Smooth muscle cell (in vitro differentiated cells): ENCODE results near the gene YJEFN3. TPM values are rescaled to one million over a fixed set of nuclear protein-coding genes. Genes with fewer than 3 reads are reported as not detected.

ENCODE experiments used
- DNase-seq: peaks from one replicate; lab custom pipeline; 2025; ENCODE audit not compliant: unreplicated experiment; lab: John Stamatoyannopoulos, UW
- H2AFZ ChIP-seq: fragments of 200-600 bp; sonication (generic); 2 replicates; pipeline ENCODE4 v1.6.0; 2016; ENCODE audit warnings: antibody characterized with exemption, low read depth, mild to moderate bottlenecking
- H3F3A ChIP-seq: fragments of 200-600 bp; sonication (generic); 2 replicates; pipeline ENCODE4 v1.6.0; 2017; ENCODE audit warnings: antibody characterized with exemption, low read depth
- H3K27ac ChIP-seq: fragments of 200-600 bp; sonication (generic); 2 replicates; pipeline ENCODE4 v1.5.1; 2016; ENCODE audit warnings: low read depth, mild to moderate bottlenecking
- H3K27me3 ChIP-seq: fragments of 200-600 bp; sonication (generic); 2 replicates; pipeline ENCODE4 v1.6.1; 2016; ENCODE audit warnings: low read depth, mild to moderate bottlenecking
- H3K36me3 ChIP-seq: fragments of 200-600 bp; sonication (generic); 2 replicates; pipeline ENCODE4 v1.5.1; 2016; ENCODE audit warnings: low read depth
- H3K4me1 ChIP-seq: fragments of 200-600 bp; sonication (generic); 2 replicates; pipeline ENCODE4 v1.5.1; 2016; ENCODE audit warnings: low read depth
- H3K4me2 ChIP-seq: fragments of 200-600 bp; sonication (generic); 2 replicates; pipeline ENCODE4 v1.6.0; 2016; ENCODE audit warnings: mild to moderate bottlenecking
- H3K4me3 ChIP-seq: fragments of 200-600 bp; sonication (generic); 2 replicates; pipeline ENCODE4 v1.5.1; 2016; ENCODE audit warnings: mild to moderate bottlenecking
- H3K79me2 ChIP-seq: fragments of 200-600 bp; sonication (generic); 2 replicates; pipeline ENCODE4 v1.6.0; 2016; ENCODE audit warnings: low read depth, mild to moderate bottlenecking
- H3K9ac ChIP-seq: fragments of 200-600 bp; sonication (generic); 2 replicates; pipeline ENCODE4 v1.6.0; 2016; ENCODE audit warnings: low read depth
- H3K9me3 ChIP-seq: fragments of 200-600 bp; sonication (generic); replicated peaks from 2 replicates; pipeline ENCODE4 v1.5.1; 2016; ENCODE audit warnings: low read depth
- H4K20me1 ChIP-seq: fragments of 200-600 bp; sonication (generic); 2 replicates; pipeline ENCODE4 v1.6.0; 2016; ENCODE audit warnings: low read depth
- WGBS: methylation state at CpG from one replicate; pipeline ENCODE4 v1.1.7; 2016; ENCODE audit warnings: low lambda C conversion rate; 5-methylcytosine and 5-hydroxymethylcytosine counted together
- polyA plus RNA-seq: library from polyadenylated mRNA; unstranded; fragments of >200 nt; fragmentation: Nextera tagmentation; extraction: Ambion mirVana; gene quantifications from 2 replicates; pipeline ENCODE4 v1.2.1, GENCODE V29; 2016
- total RNA-seq: library from RNA; depleted of rRNA; stranded (reverse); fragments of >200 nt; gene quantifications from 2 replicates; pipeline ENCODE4 v1.2.3, GENCODE V29; 2014
- TF ChIP-seq, protein P1 (sequence below): fragments of 200-600 bp; sonication (generic); IDR thresholded peaks from 2 replicates; pipeline ENCODE4 v1.5.1; 2017; ENCODE audit warnings: borderline replicate concordance, mild to moderate bottlenecking, antibody characterized with exemption; ENCODE audit not compliant: insufficient read depth, poor library complexity, severe bottlenecking

YJEFN3 gene
- total and polyA plus RNA-seq, 2 experiments from 2014 or later: 2.2 to 5.8 TPM

DNA sequence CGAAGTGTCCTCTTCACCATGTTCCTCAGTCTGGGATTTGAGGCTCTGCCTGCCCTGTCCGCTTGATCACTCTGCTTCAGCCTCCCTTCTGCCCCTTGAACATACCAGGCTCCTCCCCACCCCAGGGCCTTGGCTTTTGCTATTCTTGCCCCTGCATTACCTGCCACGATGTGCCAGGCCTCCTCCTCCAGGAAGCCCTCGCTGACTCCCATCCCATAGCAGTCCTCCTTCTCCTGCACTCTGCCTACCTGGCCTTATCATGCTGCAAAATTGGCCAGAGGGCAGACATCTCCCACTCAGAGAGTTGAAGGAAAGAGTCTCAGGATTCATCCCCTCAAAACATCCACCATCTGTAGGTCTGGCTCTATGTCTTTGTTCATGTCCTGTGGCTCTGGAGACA, 2.2 kb downstream of the YJEFN3 start:
- no peaks in the 10 kb centered on the region for H3K27me3 ChIP-seq
- TF ChIP-seq, protein P1, sequence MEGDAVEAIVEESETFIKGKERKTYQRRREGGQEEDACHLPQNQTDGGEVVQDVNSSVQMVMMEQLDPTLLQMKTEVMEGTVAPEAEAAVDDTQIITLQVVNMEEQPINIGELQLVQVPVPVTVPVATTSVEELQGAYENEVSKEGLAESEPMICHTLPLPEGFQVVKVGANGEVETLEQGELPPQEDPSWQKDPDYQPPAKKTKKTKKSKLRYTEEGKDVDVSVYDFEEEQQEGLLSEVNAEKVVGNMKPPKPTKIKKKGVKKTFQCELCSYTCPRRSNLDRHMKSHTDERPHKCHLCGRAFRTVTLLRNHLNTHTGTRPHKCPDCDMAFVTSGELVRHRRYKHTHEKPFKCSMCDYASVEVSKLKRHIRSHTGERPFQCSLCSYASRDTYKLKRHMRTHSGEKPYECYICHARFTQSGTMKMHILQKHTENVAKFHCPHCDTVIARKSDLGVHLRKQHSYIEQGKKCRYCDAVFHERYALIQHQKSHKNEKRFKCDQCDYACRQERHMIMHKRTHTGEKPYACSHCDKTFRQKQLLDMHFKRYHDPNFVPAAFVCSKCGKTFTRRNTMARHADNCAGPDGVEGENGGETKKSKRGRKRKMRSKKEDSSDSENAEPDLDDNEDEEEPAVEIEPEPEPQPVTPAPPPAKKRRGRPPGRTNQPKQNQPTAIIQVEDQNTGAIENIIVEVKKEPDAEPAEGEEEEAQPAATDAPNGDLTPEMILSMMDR: no peak
- no peaks in the 10 kb centered on the region for H3K79me2 ChIP-seq
- no peak for DNase-seq
- 97% methylated on average over 4 of the region's 4 CpGs for WGBS
- H2AFZ ChIP-seq: no peak overlapping the region
- H3K9ac ChIP-seq: no peak overlapping the region
- H3F3A ChIP-seq: no peaks in the 10 kb centered on the region
- peaks cover 22% of the 10 kb centered on the region for H4K20me1 ChIP-seq
- H3K27ac ChIP-seq: no peak overlapping the region
- H3K4me3 ChIP-seq: no peak overlapping the region
- no peaks in the 10 kb centered on the region for H3K36me3 ChIP-seq
- no peaks in the 10 kb centered on the region for H3K4me1 ChIP-seq
- no peak overlapping the region for H3K4me2 ChIP-seq
- no peaks in the 10 kb centered on the region for H3K9me3 ChIP-seq

DNA sequence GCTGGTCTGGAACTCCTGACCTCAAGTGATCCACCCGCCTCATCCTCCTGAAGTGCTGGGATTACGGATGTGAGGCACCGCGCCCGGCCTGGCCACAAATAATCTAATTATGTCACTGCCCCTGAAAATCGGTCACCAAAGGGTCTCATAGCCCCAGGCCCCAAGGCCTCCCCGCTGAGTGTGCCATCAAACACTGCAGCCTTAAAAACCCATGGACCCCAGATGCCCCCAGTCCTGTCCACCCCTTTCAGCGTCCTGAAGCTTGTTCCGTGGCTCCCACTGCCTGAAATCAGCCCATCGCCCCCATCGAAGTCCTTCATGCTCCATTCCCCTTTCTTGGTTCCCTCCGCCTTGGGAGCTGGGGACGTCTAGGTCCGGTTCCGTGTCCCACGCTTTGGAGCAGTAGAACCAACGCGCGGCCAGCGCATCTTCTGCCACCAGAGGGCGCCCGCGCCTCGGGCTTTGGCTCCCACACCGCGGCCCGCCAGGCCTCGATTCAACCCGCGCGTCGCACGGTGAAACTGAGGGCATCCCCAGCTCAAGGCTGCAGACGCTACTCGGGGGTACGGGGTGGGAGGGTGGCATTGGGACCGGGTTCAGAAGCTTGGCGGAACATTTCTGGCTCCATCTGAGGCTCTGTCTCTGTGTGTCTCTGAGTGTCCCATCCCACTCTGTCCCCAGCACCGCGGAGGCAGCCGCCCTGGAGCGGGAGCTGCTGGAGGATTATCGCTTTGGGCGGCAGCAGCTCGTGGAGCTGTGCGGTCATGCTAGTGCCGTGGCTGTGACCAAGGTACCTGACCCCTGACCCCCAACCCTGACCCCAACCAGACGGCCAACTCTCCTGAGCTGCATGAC, 3.5 kb downstream of the YJEFN3 start:
- Histone ChIP-seq H3K36me3 (no peaks in the 10 kb centered on the region), H4K20me1 (peaks cover 9% of the 10 kb centered on the region), H3F3A (no peaks in the 10 kb centered on the region), H3K9ac (no peak overlapping the region), H3K27ac (no peak overlapping the region), H3K4me1 (no peaks in the 10 kb centered on the region), H3K79me2 (no peaks in the 10 kb centered on the region), H3K4me3 (no peak overlapping the region), H3K4me2 (no peak overlapping the region), H2AFZ (no peak overlapping the region), H3K27me3 (no peaks in the 10 kb centered on the region), H3K9me3 (no peaks in the 10 kb centered on the region)
- DNase-seq: peak; percentile 43
- 31% methylated on average over 48 of the region's 48 CpGs for WGBS
- TF ChIP-seq, protein P1: peak; percentile 99

DNA sequence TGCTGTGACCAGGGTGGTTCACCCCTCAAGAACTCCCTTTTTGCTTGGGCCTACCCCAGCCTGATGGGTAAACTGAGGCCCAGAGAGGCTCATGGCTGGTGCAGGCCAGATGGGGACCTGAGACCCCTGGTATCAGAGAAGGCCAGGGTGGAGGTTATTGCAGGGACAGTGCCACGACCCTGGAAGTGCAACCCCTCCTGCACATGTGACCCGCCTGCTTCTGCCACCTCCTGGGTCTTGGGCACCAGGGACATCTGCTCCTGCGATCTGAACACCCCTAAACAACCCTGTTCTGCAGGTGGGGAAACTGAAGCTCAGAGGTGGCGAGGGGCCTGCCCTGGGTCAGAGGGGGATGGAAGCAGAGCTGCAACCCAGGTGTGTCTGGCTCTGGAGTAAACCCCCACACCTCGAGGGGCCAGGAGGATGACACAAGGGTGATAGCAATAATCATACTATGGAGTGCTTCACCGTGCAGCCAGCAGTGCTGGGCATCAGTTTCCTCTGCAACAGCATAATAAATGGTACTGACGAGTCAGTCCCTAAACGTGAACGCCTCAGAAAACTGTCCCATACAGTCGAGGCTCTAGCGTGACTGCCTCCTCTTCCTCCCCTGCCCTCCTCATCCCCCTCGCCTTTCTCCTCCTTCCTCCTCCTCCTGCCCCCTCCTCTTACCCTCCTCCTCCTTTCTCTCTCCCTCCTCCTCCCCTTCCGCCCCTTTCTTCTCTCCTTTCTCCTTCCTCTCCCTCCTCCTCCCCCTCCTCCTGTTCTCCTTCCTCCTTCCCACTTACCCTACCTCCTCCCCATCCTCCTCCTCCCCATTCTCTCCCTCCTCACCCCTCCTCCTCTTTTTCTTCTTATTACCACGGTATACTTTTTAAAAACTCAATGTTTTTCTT, 4.3 kb downstream of the YJEFN3 start:
- DNase-seq: no peak
- Histone ChIP-seq H3K4me1 (no peaks in the 10 kb centered on the region), H3K27me3 (no peaks in the 10 kb centered on the region), H3K9me3 (no peaks in the 10 kb centered on the region), H2AFZ (no peak overlapping the region), H3F3A (no peaks in the 10 kb centered on the region), H4K20me1 (no peaks in the 10 kb centered on the region), H3K9ac (no peak overlapping the region), H3K36me3 (no peaks in the 10 kb centered on the region), H3K4me3 (no peak overlapping the region), H3K4me2 (peak overlapping the region; percentile 14), H3K79me2 (no peaks in the 10 kb centered on the region), H3K27ac (peak overlapping the region; percentile 35)
- TF ChIP-seq, protein P1: no peak
- 78% methylated on average over 12 of the region's 14 CpGs for WGBS
